Liver (tissue), 2 donors: ENCODE measurements around the gene GLT6D1.

ENCODE experiments used
- YY1 ChIP-seq: IDR thresholded peaks from 2 replicates; pipeline ENCODE4 v1.6.1; 2016; ENCODE audit warnings: antibody characterized with exemption, mild to moderate bottlenecking
- TF ChIP-seq, protein P1 (sequence below): fragments of 150-350 bp; IDR thresholded peaks from 2 replicates; pipeline ENCODE4 v1.5.1; 2017; ENCODE audit warnings: improper control_type of control experiment, low read depth, low read length; ENCODE audit not compliant: missing input control
- donor health status: healthy.

DNA sequence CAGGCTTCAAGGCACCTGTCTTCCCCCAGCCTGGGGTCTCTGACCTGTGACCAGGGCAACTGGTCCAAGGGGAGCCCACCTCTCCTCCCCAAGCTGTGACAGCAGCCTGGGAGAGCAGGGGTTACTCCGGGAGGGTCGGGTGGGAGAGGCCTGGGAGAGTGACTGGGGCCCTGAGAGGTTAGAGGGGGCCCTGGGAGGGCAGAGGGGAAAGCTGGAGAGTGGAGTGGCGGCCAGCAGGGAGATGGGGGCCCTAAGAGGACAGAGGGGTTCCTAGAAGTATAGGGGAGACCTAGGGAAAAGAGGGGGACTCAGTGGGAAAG lies 24.1 kb upstream of the GLT6D1 start:
- TF ChIP-seq, protein P1, sequence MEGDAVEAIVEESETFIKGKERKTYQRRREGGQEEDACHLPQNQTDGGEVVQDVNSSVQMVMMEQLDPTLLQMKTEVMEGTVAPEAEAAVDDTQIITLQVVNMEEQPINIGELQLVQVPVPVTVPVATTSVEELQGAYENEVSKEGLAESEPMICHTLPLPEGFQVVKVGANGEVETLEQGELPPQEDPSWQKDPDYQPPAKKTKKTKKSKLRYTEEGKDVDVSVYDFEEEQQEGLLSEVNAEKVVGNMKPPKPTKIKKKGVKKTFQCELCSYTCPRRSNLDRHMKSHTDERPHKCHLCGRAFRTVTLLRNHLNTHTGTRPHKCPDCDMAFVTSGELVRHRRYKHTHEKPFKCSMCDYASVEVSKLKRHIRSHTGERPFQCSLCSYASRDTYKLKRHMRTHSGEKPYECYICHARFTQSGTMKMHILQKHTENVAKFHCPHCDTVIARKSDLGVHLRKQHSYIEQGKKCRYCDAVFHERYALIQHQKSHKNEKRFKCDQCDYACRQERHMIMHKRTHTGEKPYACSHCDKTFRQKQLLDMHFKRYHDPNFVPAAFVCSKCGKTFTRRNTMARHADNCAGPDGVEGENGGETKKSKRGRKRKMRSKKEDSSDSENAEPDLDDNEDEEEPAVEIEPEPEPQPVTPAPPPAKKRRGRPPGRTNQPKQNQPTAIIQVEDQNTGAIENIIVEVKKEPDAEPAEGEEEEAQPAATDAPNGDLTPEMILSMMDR, result no peak
- TF ChIP-seq YY1, result no peak
